Measurements from ENCODE around the gene OMA1.

Gene OMA1

GRCh38 chr1:58481962-58482361, 64.6 kb downstream of the OMA1 start:
- Histone ChIP-seq H3K27me3 (ENCODE audit: control insufficient read depth, insufficient read depth, low read length) (no peaks in the 10 kb centered on the region), H3K4me3 (ENCODE audit: low read depth, low read length) (no peak overlapping the region), H3K36me3 (ENCODE audit: control insufficient read depth, insufficient read depth, low read length) (no peaks in the 10 kb centered on the region), H3K4me1 (ENCODE audit: control insufficient read depth, insufficient read depth, low read length) (no peaks in the 10 kb centered on the region), H3K9ac (ENCODE audit: low read depth, low read length) (no peak overlapping the region), H3K9me3 (ENCODE audit: control insufficient read depth, insufficient read depth, low read length) (no peaks in the 10 kb centered on the region), H3K27ac (ENCODE audit: low read depth, low read length) (no peak overlapping the region)

DNA sequence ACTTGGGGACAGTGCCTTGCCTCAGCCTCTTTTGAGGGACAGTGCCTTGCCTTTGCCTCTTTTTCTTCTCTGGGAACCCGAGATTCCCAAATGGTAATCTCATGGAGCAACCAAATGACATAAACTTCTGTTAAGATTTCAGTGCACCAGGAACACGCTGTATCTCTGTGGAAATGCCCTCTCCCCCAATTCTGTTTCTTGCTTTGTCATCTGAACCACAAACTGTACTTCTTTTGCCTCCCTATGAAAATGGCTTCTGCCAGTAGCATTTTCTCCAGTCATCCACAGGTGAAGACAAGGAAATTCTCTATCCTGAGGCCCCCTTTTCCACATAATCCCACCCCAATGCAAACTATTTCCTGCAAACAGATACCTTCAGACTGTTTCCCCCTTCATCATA, 66.3 kb downstream of the OMA1 start:
- no peaks in the 10 kb centered on the region for H3K27me3 ChIP-seq (ENCODE audit: control insufficient read depth, insufficient read depth, low read length)
- no peak overlapping the region for H3K4me3 ChIP-seq (ENCODE audit: low read depth, low read length)
- no peaks in the 10 kb centered on the region for H3K36me3 ChIP-seq (ENCODE audit: control insufficient read depth, insufficient read depth, low read length)
- H3K4me1 ChIP-seq (ENCODE audit: control insufficient read depth, insufficient read depth, low read length) = no peaks in the 10 kb centered on the region
- H3K27ac ChIP-seq (ENCODE audit: low read depth, low read length) = no peak overlapping the region
- H3K9me3 ChIP-seq (ENCODE audit: control insufficient read depth, insufficient read depth, low read length) = no peaks in the 10 kb centered on the region
- no peak overlapping the region for H3K9ac ChIP-seq (ENCODE audit: low read depth, low read length)

- Histone ChIP-seq H3K27ac (ENCODE audit: low read depth, low read length) (no peak overlapping the region), H3K9me3 (ENCODE audit: control insufficient read depth, insufficient read depth, low read length) (no peaks in the 10 kb centered on the region), H3K9ac (ENCODE audit: low read depth, low read length) (no peak overlapping the region), H3K36me3 (ENCODE audit: control insufficient read depth, insufficient read depth, low read length) (no peaks in the 10 kb centered on the region), H3K27me3 (ENCODE audit: control insufficient read depth, insufficient read depth, low read length) (no peaks in the 10 kb centered on the region), H3K4me3 (ENCODE audit: low read depth, low read length) (no peak overlapping the region), H3K4me1 (ENCODE audit: control insufficient read depth, insufficient read depth, low read length) (no peaks in the 10 kb centered on the region)
These were observed 69.1 kb downstream of the OMA1 start for GRCh38 chr1:58477390-58477789.

DNA sequence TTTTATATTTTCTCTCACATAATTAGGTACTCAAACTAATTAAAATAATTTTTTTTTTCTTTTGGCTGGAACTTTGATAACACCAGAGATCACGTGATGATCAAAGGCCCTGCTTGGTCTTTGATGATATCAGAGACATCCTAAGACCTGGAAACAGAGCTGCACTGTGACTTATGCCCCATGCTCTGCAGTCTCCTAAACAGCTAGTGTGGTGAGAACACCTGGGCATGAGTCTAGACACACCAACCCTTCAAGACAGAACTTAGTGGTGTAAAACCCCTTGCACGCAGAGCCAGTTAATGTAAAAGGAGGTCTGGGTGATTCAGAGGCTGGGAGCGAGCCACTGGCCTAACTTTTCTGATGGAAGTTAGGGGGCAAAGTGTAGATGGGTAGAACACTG, 70.3 kb downstream of the OMA1 start:
- H3K4me1 ChIP-seq (ENCODE audit: control insufficient read depth, insufficient read depth, low read length) = no peaks in the 10 kb centered on the region
- no peaks in the 10 kb centered on the region for H3K9me3 ChIP-seq (ENCODE audit: control insufficient read depth, insufficient read depth, low read length)
- no peaks in the 10 kb centered on the region for H3K27me3 ChIP-seq (ENCODE audit: control insufficient read depth, insufficient read depth, low read length)
- no peaks in the 10 kb centered on the region for H3K36me3 ChIP-seq (ENCODE audit: control insufficient read depth, insufficient read depth, low read length)
- no peak overlapping the region for H3K9ac ChIP-seq (ENCODE audit: low read depth, low read length)
- no peak overlapping the region for H3K4me3 ChIP-seq (ENCODE audit: low read depth, low read length)
- no peak overlapping the region for H3K27ac ChIP-seq (ENCODE audit: low read depth, low read length)

GRCh38 chr1:58469476-58469875, 77.0 kb downstream of the OMA1 start:
- H3K9me3 ChIP-seq (ENCODE audit: control insufficient read depth, insufficient read depth, low read length) = no peaks in the 10 kb centered on the region
- H3K27ac ChIP-seq (ENCODE audit: low read depth, low read length) = no peak overlapping the region
- H3K9ac ChIP-seq (ENCODE audit: low read depth, low read length) = no peak overlapping the region
- peaks cover 10% of the 10 kb centered on the region for H3K4me1 ChIP-seq (ENCODE audit: control insufficient read depth, insufficient read depth, low read length)
- H3K27me3 ChIP-seq (ENCODE audit: control insufficient read depth, insufficient read depth, low read length) = no peaks in the 10 kb centered on the region
- no peaks in the 10 kb centered on the region for H3K36me3 ChIP-seq (ENCODE audit: control insufficient read depth, insufficient read depth, low read length)
- H3K4me3 ChIP-seq (ENCODE audit: low read depth, low read length) = no peak overlapping the region

GRCh38 chr1:58469016-58469415, 77.5 kb downstream of the OMA1 start:
- no peak overlapping the region for H3K4me3 ChIP-seq (ENCODE audit: low read depth, low read length)
- H3K9me3 ChIP-seq (ENCODE audit: control insufficient read depth, insufficient read depth, low read length) = no peaks in the 10 kb centered on the region
- no peaks in the 10 kb centered on the region for H3K27me3 ChIP-seq (ENCODE audit: control insufficient read depth, insufficient read depth, low read length)
- H3K27ac ChIP-seq (ENCODE audit: low read depth, low read length) = no peak overlapping the region
- H3K9ac ChIP-seq (ENCODE audit: low read depth, low read length) = no peak overlapping the region
- H3K4me1 ChIP-seq (ENCODE audit: control insufficient read depth, insufficient read depth, low read length) = peaks cover 10% of the 10 kb centered on the region
- H3K36me3 ChIP-seq (ENCODE audit: control insufficient read depth, insufficient read depth, low read length) = no peaks in the 10 kb centered on the region

GRCh38 chr1:58468612-58469011, 77.9 kb downstream of the OMA1 start:
- Histone ChIP-seq H3K36me3 (ENCODE audit: control insufficient read depth, insufficient read depth, low read length) (no peaks in the 10 kb centered on the region), H3K4me3 (ENCODE audit: low read depth, low read length) (no peak overlapping the region), H3K27me3 (ENCODE audit: control insufficient read depth, insufficient read depth, low read length) (no peaks in the 10 kb centered on the region), H3K4me1 (ENCODE audit: control insufficient read depth, insufficient read depth, low read length) (peaks cover 10% of the 10 kb centered on the region), H3K9me3 (ENCODE audit: control insufficient read depth, insufficient read depth, low read length) (no peaks in the 10 kb centered on the region), H3K27ac (ENCODE audit: low read depth, low read length) (no peak overlapping the region), H3K9ac (ENCODE audit: low read depth, low read length) (no peak overlapping the region)

- peaks cover 10% of the 10 kb centered on the region for H3K4me1 ChIP-seq (ENCODE audit: control insufficient read depth, insufficient read depth, low read length)
- no peaks in the 10 kb centered on the region for H3K36me3 ChIP-seq (ENCODE audit: control insufficient read depth, insufficient read depth, low read length)
- no peak overlapping the region for H3K4me3 ChIP-seq (ENCODE audit: low read depth, low read length)
- H3K27ac ChIP-seq (ENCODE audit: low read depth, low read length) = no peak overlapping the region
- no peaks in the 10 kb centered on the region for H3K9me3 ChIP-seq (ENCODE audit: control insufficient read depth, insufficient read depth, low read length)
- no peaks in the 10 kb centered on the region for H3K27me3 ChIP-seq (ENCODE audit: control insufficient read depth, insufficient read depth, low read length)
- no peak overlapping the region for H3K9ac ChIP-seq (ENCODE audit: low read depth, low read length)
These were observed 79.8 kb downstream of the OMA1 start for GRCh38 chr1:58466630-58467241.

- no peaks in the 10 kb centered on the region for H3K27me3 ChIP-seq (ENCODE audit: control insufficient read depth, insufficient read depth, low read length)
- no peaks in the 10 kb centered on the region for H3K9me3 ChIP-seq (ENCODE audit: control insufficient read depth, insufficient read depth, low read length)
- no peak overlapping the region for H3K27ac ChIP-seq (ENCODE audit: low read depth, low read length)
- peaks cover 10% of the 10 kb centered on the region for H3K4me1 ChIP-seq (ENCODE audit: control insufficient read depth, insufficient read depth, low read length)
- no peak overlapping the region for H3K4me3 ChIP-seq (ENCODE audit: low read depth, low read length)
- H3K36me3 ChIP-seq (ENCODE audit: control insufficient read depth, insufficient read depth, low read length) = no peaks in the 10 kb centered on the region
- H3K9ac ChIP-seq (ENCODE audit: low read depth, low read length) = no peak overlapping the region
These were observed 80.5 kb downstream of the OMA1 start for GRCh38 chr1:58465825-58466629.

- Histone ChIP-seq H3K9ac (ENCODE audit: low read depth, low read length) (no peak overlapping the region), H3K27ac (ENCODE audit: low read depth, low read length) (no peak overlapping the region), H3K36me3 (ENCODE audit: control insufficient read depth, insufficient read depth, low read length) (no peaks in the 10 kb centered on the region), H3K27me3 (ENCODE audit: control insufficient read depth, insufficient read depth, low read length) (no peaks in the 10 kb centered on the region), H3K9me3 (ENCODE audit: control insufficient read depth, insufficient read depth, low read length) (no peaks in the 10 kb centered on the region), H3K4me1 (ENCODE audit: control insufficient read depth, insufficient read depth, low read length) (peaks cover 10% of the 10 kb centered on the region), H3K4me3 (ENCODE audit: low read depth, low read length) (no peak overlapping the region)
These were observed 81.3 kb downstream of the OMA1 start for GRCh38 chr1:58465176-58465575.

DNA sequence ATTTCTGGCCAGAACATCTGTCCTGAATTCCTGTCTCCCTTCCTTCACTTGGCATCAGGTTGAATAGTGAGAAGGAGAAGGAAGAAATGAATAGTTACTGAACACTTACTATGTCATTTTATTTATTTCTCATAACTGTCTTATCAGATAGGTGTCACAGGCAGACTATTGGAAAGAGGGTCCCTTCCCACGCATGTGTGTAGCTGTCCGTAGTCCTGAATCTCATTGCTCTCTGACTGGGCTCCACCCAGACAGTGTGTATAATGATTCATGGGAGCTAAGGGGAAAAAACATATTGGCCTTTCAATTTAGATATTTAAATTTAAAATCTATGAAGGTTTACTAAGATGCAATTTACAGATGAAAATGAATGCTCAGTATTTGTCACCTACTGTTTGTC, 86.1 kb downstream of the OMA1 start:
- no peak overlapping the region for H3K27ac ChIP-seq (ENCODE audit: low read depth, low read length)
- no peak overlapping the region for H3K9ac ChIP-seq (ENCODE audit: low read depth, low read length)

More for the DNA sequence above, 86.1 kb downstream of the OMA1 start:
- Histone ChIP-seq H3K27me3 (ENCODE audit: control insufficient read depth, insufficient read depth, low read length) (no peaks in the 10 kb centered on the region), H3K4me3 (ENCODE audit: low read depth, low read length) (no peak overlapping the region), H3K9me3 (ENCODE audit: control insufficient read depth, insufficient read depth, low read length) (no peaks in the 10 kb centered on the region), H3K36me3 (ENCODE audit: control insufficient read depth, insufficient read depth, low read length) (no peaks in the 10 kb centered on the region), H3K4me1 (ENCODE audit: control insufficient read depth, insufficient read depth, low read length) (no peaks in the 10 kb centered on the region)
